Hepatocyte (in vitro differentiated cells): ENCODE data around the gene CHIT1. TPM values are rescaled to one million over a fixed set of nuclear protein-coding genes. Genes with fewer than 3 reads are reported as not detected.

Source experiments
- DNase-seq: peaks from one replicate; pipeline ENCODE4 v3.0.0-alpha.2; 2016; ENCODE audit warnings: low spot score
- H2AFZ ChIP-seq: fragments of 200-600 bp; sonication (generic); 2 replicates; pipeline ENCODE4 v1.6.0; 2016; ENCODE audit warnings: antibody characterized with exemption, mild to moderate bottlenecking
- H3K27ac ChIP-seq: fragments of 200-600 bp; sonication (generic); 2 replicates; pipeline ENCODE4 v1.5.1; 2016; ENCODE audit warnings: mild to moderate bottlenecking
- H3K27me3 ChIP-seq: fragments of 200-600 bp; sonication (generic); 2 replicates; pipeline ENCODE4 v1.6.1; 2016
- H3K36me3 ChIP-seq: fragments of 200-600 bp; sonication (generic); replicated peaks from 2 replicates; pipeline ENCODE4 v1.5.1; 2016; ENCODE audit warnings: low read depth; ENCODE audit not compliant: insufficient read depth
- H3K4me1 ChIP-seq: fragments of 200-600 bp; sonication (generic); 2 replicates; pipeline ENCODE4 v1.5.1; 2016; ENCODE audit warnings: mild to moderate bottlenecking, moderate library complexity; ENCODE audit not compliant: insufficient read depth
- H3K4me2 ChIP-seq: fragments of 200-600 bp; sonication (generic); 2 replicates; pipeline ENCODE4 v1.6.0; 2016
- H3K4me3 ChIP-seq: fragments of 200-600 bp; sonication (generic); 2 replicates; pipeline ENCODE4 v1.5.1; 2016; ENCODE audit warnings: mild to moderate bottlenecking
- H3K79me2 ChIP-seq: fragments of 200-600 bp; sonication (generic); 2 replicates; pipeline ENCODE4 v1.6.0; 2017; ENCODE audit warnings: mild to moderate bottlenecking
- H3K9me2 ChIP-seq: fragments of 200-600 bp; sonication (generic); replicated peaks from 2 replicates; pipeline ENCODE4 v1.6.0; 2017; ENCODE audit warnings: mild to moderate bottlenecking; ENCODE audit not compliant: insufficient read depth
- H3K9me3 ChIP-seq: fragments of 200-600 bp; sonication (generic); 2 replicates; pipeline ENCODE4 v1.5.1; 2016; ENCODE audit warnings: low read depth, mild to moderate bottlenecking
- H4K20me1 ChIP-seq: fragments of 200-600 bp; sonication (generic); 2 replicates; pipeline ENCODE4 v1.6.0; 2016; ENCODE audit warnings: mild to moderate bottlenecking; ENCODE audit not compliant: insufficient read depth, poor library complexity, severe bottlenecking
- CTCF ChIP-seq: fragments of 200-600 bp; sonication (generic); IDR thresholded peaks from 2 replicates; pipeline ENCODE4 v1.5.1; 2016; ENCODE audit warnings: antibody characterized with exemption, mild to moderate bottlenecking; ENCODE audit not compliant: poor library complexity
- EZH2 ChIP-seq: fragments of 200-600 bp; sonication (generic); IDR thresholded peaks from 2 replicates; pipeline ENCODE4 v1.6.1; 2016; ENCODE audit warnings: antibody characterized with exemption, mild to moderate bottlenecking, borderline replicate concordance
- EZH2phosphoT487 ChIP-seq: fragments of 200-600 bp; sonication (generic); IDR thresholded peaks from one replicate; pipeline ENCODE4 v1.6.1; 2018; ENCODE audit warnings: antibody characterized with exemption, mild to moderate bottlenecking, low read depth, moderate library complexity; ENCODE audit not compliant: unreplicated experiment, severe bottlenecking
- WGBS: methylation state at CpG from one replicate; pipeline ENCODE4 v1.1.6; 2016; ENCODE audit warnings: low lambda C conversion rate; ENCODE audit errors: missing lambda C conversion rate; 5-methylcytosine and 5-hydroxymethylcytosine counted together
- polyA plus RNA-seq: library from polyadenylated mRNA; unstranded; fragments of >200 nt; fragmentation: Nextera tagmentation; extraction: Ambion mirVana; gene quantifications from 2 replicates; pipeline ENCODE4 v1.2.1, GENCODE V29; 2016
- total RNA-seq: library from RNA; depleted of rRNA; stranded (reverse); fragments of >200 nt; gene quantifications from 2 replicates; pipeline ENCODE4 v1.2.3, GENCODE V29; 2014

CHIT1 gene
- total and polyA plus RNA-seq, 2 experiments from 2014 or later: 0.93 to 1.1 TPM

- Histone ChIP-seq H3K4me2 (no peak overlapping the region), H2AFZ (no peak overlapping the region), H3K27me3 (no peaks in the 10 kb centered on the region), H3K27ac (no peak overlapping the region), H3K79me2 (no peaks in the 10 kb centered on the region), H3K9me2 (no peaks in the 10 kb centered on the region), H4K20me1 (no peaks in the 10 kb centered on the region), H3K36me3 (no peaks in the 10 kb centered on the region), H3K4me1 (peaks cover 4% of the 10 kb centered on the region), H3K4me3 (no peak overlapping the region), H3K9me3 (no peaks in the 10 kb centered on the region)
- DNase-seq: no peak
- no peak for TF ChIP-seq CTCF
- TF ChIP-seq EZH2: no peak
- no peak for TF ChIP-seq EZH2phosphoT487
- WGBS: 70% methylated on average over 5 of the region's 5 CpGs
These were observed 23.3 kb downstream of the CHIT1 start for GRCh38 chr1:203206129-203206687.

GRCh38 chr1:203204756-203205155, 24.7 kb downstream of the CHIT1 start:
- H3K36me3 ChIP-seq: no peaks in the 10 kb centered on the region
- H3K27me3 ChIP-seq: no peaks in the 10 kb centered on the region
- H3K79me2 ChIP-seq: no peaks in the 10 kb centered on the region
- H3K9me3 ChIP-seq: no peaks in the 10 kb centered on the region
- DNase-seq: no peak
- no peak overlapping the region for H2AFZ ChIP-seq
- no peak overlapping the region for H3K4me2 ChIP-seq
- H3K9me2 ChIP-seq: no peaks in the 10 kb centered on the region
- no peak overlapping the region for H3K4me3 ChIP-seq
- no peaks in the 10 kb centered on the region for H4K20me1 ChIP-seq
- H3K4me1 ChIP-seq: peaks cover 13% of the 10 kb centered on the region
- H3K27ac ChIP-seq: peak overlapping the region; percentile 72
- 42% methylated on average over 2 of the region's 2 CpGs for whole genome bisulfite sequencing
- TF ChIP-seq CTCF (no peak), EZH2 (no peak), EZH2phosphoT487 (no peak)

- DNase-seq: peak; percentile 77
- no peaks in the 10 kb centered on the region for H3K9me2 ChIP-seq
- no peaks in the 10 kb centered on the region for H3K9me3 ChIP-seq
- no peaks in the 10 kb centered on the region for H4K20me1 ChIP-seq
- WGBS: 80% methylated on average over 15 of the region's 15 CpGs
- TF ChIP-seq EZH2 (no peak), EZH2phosphoT487 (no peak), CTCF (no peak)
- H3K4me2 ChIP-seq: no peak overlapping the region
- H3K27me3 ChIP-seq: no peaks in the 10 kb centered on the region
- peak overlapping the region; percentile 79 for H3K27ac ChIP-seq
- H2AFZ ChIP-seq: no peak overlapping the region
- no peak overlapping the region for H3K4me3 ChIP-seq
- H3K36me3 ChIP-seq: no peaks in the 10 kb centered on the region
- no peaks in the 10 kb centered on the region for H3K79me2 ChIP-seq
- H3K4me1 ChIP-seq: peaks cover 13% of the 10 kb centered on the region
These were observed 26.8 kb downstream of the CHIT1 start for GRCh38 chr1:203202431-203203245.
